Measurements from ENCODE around the gene SWAP70.

Gene SWAP70

GRCh38 chr11:9651899-9652748 lies 11.8 kb upstream of the SWAP70 start:
- no peak for DNase-seq (ENCODE audit: low read depth)

GRCh38 chr11:9653871-9654270 lies 10.0 kb upstream of the SWAP70 start:
- no peak for DNase-seq (ENCODE audit: low read depth)

- DNase-seq (ENCODE audit: low read depth) = no peak
Measured at GRCh38 chr11:9656864-9657263, 7.0 kb upstream of the SWAP70 start.

GRCh38 chr11:9657531-9657930 lies 6.3 kb upstream of the SWAP70 start:
- DNase-seq (ENCODE audit: low read depth) = no peak

GRCh38 chr11:9660886-9661285 lies 3.0 kb upstream of the SWAP70 start:
- DNase-seq (ENCODE audit: low read depth) = peak; percentile 68

- DNase-seq (ENCODE audit: low read depth) = no peak
Measured at GRCh38 chr11:9662273-9662672, 1.6 kb upstream of the SWAP70 start.

- DNase-seq (ENCODE audit: low read depth) = peak; percentile 22
Measured at GRCh38 chr11:9664276-9665171, 647 bp downstream of the SWAP70 start.

GRCh38 chr11:9665749-9666148 lies 1.9 kb downstream of the SWAP70 start:
- DNase-seq (ENCODE audit: low read depth) = no peak

GRCh38 chr11:9669954-9670353 lies 6.1 kb downstream of the SWAP70 start:
- DNase-seq (ENCODE audit: low read depth) = no peak

- DNase-seq (ENCODE audit: low read depth) = no peak
Measured at GRCh38 chr11:9672288-9672916, 8.5 kb downstream of the SWAP70 start.

- DNase-seq (ENCODE audit: low read depth) = no peak
Measured at GRCh38 chr11:9672918-9673317, 9.0 kb downstream of the SWAP70 start.

- DNase-seq (ENCODE audit: low read depth) = no peak
Measured at GRCh38 chr11:9675691-9676090, 11.8 kb downstream of the SWAP70 start.

GRCh38 chr11:9677951-9678350 lies 14.1 kb downstream of the SWAP70 start:
- DNase-seq (ENCODE audit: low read depth) = no peak

- no peak for DNase-seq (ENCODE audit: low read depth)
Measured at GRCh38 chr11:9678576-9678975, 14.7 kb downstream of the SWAP70 start.

GRCh38 chr11:9680028-9680427 lies 16.2 kb downstream of the SWAP70 start:
- no peak for DNase-seq (ENCODE audit: low read depth)

- no peak for DNase-seq (ENCODE audit: low read depth)
Measured at GRCh38 chr11:9681583-9682372, 17.9 kb downstream of the SWAP70 start.

- DNase-seq (ENCODE audit: low read depth) = peak; percentile 29
Measured at GRCh38 chr11:9687711-9688477, 24.0 kb downstream of the SWAP70 start.

- peak; percentile 65 for DNase-seq (ENCODE audit: low read depth)
Measured at GRCh38 chr11:9688716-9689511, 25.0 kb downstream of the SWAP70 start.

- no peak for DNase-seq (ENCODE audit: low read depth)
Measured at GRCh38 chr11:9689721-9690120, 25.8 kb downstream of the SWAP70 start.

GRCh38 chr11:9691865-9692264 lies 28.0 kb downstream of the SWAP70 start:
- no peak for DNase-seq (ENCODE audit: low read depth)

Data from fibroblast of gingiva (primary cell).